ENCODE results near the gene RNF19B. TPM values are rescaled to one million over a fixed set of nuclear protein-coding genes. Genes with fewer than 3 reads are reported as not detected.

The RNF19B gene
- total and polyA plus RNA-seq, 2 experiments from 2014 or later, result 15.8 to 17.8 TPM

- TF ChIP-seq CTCF (IDR thresholded peaks at IDR 0.05; ENCODE audit: low read depth, low read length), result no peak
- no peaks in the 10 kb centered on the region for H3K4me1 ChIP-seq (ENCODE audit: low read depth)
- DNase-seq (ENCODE audit: low read depth in 1 of 2, low spot score in 1 of 2), result no peak
- H3K9me3 ChIP-seq (ENCODE audit: low read depth), result no peaks in the 10 kb centered on the region
- H3K36me3 ChIP-seq, result no peaks in the 10 kb centered on the region
- H3K27me3 ChIP-seq, result peaks cover 33% of the 10 kb centered on the region
- H3K27ac ChIP-seq, result no peak overlapping the region
- H3K4me3 ChIP-seq, result no peak overlapping the region
Measured at GRCh38 chr1:32898958-32899357, 65.7 kb downstream of the RNF19B start.

GRCh38 chr1:32898056-32898455, 66.6 kb downstream of the RNF19B start:
- no peaks in the 10 kb centered on the region for H3K9me3 ChIP-seq (ENCODE audit: low read depth)
- no peak for TF ChIP-seq CTCF (IDR thresholded peaks at IDR 0.05; ENCODE audit: low read depth, low read length)
- H3K27me3 ChIP-seq, result peaks cover 38% of the 10 kb centered on the region
- H3K27ac ChIP-seq, result no peak overlapping the region
- H3K36me3 ChIP-seq, result no peaks in the 10 kb centered on the region
- no peak overlapping the region for H3K4me3 ChIP-seq
- no peaks in the 10 kb centered on the region for H3K4me1 ChIP-seq (ENCODE audit: low read depth)
- no peak for DNase-seq (ENCODE audit: low read depth in 1 of 2, low spot score in 1 of 2)

GRCh38 chr1:32897082-32898049, 67.2 kb downstream of the RNF19B start:
- no peak for TF ChIP-seq CTCF (IDR thresholded peaks at IDR 0.05; ENCODE audit: low read depth, low read length)
- DNase-seq (ENCODE audit: low read depth in 1 of 2, low spot score in 1 of 2), result no peak
- H3K9me3 ChIP-seq (ENCODE audit: low read depth), result no peaks in the 10 kb centered on the region
- no peaks in the 10 kb centered on the region for H3K36me3 ChIP-seq
- no peak overlapping the region for H3K27ac ChIP-seq
- no peaks in the 10 kb centered on the region for H3K4me1 ChIP-seq (ENCODE audit: low read depth)
- no peak overlapping the region for H3K4me3 ChIP-seq
- peaks cover 40% of the 10 kb centered on the region for H3K27me3 ChIP-seq

- Histone ChIP-seq H3K27me3 (peaks cover 40% of the 10 kb centered on the region), H3K4me3 (no peak overlapping the region), H3K27ac (no peak overlapping the region), H3K4me1 (ENCODE audit: low read depth) (no peaks in the 10 kb centered on the region), H3K9me3 (ENCODE audit: low read depth) (no peaks in the 10 kb centered on the region), H3K36me3 (no peaks in the 10 kb centered on the region)
- DNase-seq (ENCODE audit: low read depth in 1 of 2, low spot score in 1 of 2), result no peak
- no peak for TF ChIP-seq CTCF (IDR thresholded peaks at IDR 0.05; ENCODE audit: low read depth, low read length)
Measured at GRCh38 chr1:32896451-32896850, 68.2 kb downstream of the RNF19B start.

- no peak overlapping the region for H3K27ac ChIP-seq
- no peak for DNase-seq (ENCODE audit: low read depth in 1 of 2, low spot score in 1 of 2)
- no peaks in the 10 kb centered on the region for H3K36me3 ChIP-seq
- peaks cover 42% of the 10 kb centered on the region for H3K27me3 ChIP-seq
- H3K9me3 ChIP-seq (ENCODE audit: low read depth), result no peaks in the 10 kb centered on the region
- TF ChIP-seq CTCF (IDR thresholded peaks at IDR 0.05; ENCODE audit: low read depth, low read length), result no peak
- no peaks in the 10 kb centered on the region for H3K4me1 ChIP-seq (ENCODE audit: low read depth)
- H3K4me3 ChIP-seq, result no peak overlapping the region
Measured at GRCh38 chr1:32895325-32896215, 69.0 kb downstream of the RNF19B start.
